Cardiac muscle cell (in vitro differentiated cells and primary cell): ENCODE results near the gene PPP1R12A. TPM values are rescaled to one million over a fixed set of nuclear protein-coding genes. Genes with fewer than 3 reads are reported as not detected.

Experiments
- DNase-seq, 2 donors: peaks; one replicate each; pipeline versions ENCODE4 v3.0.0 to v3.0.0-alpha.2; 2010 to 2017; ENCODE audit warnings: low read depth in 1 of 2, low spot score in 1 of 2
- H3K27ac ChIP-seq: fragments of 200-600 bp; sonication (generic); 2 replicates; pipeline ENCODE4 v1.5.1; 2016
- H3K27me3 ChIP-seq: fragments of 200-600 bp; sonication (generic); 2 replicates; pipeline ENCODE4 v1.6.0; 2016; ENCODE audit warnings: control low read depth
- H3K36me3 ChIP-seq: fragments of 200-600 bp; sonication (generic); 2 replicates; pipeline ENCODE4 v1.5.1; 2016; ENCODE audit warnings: control low read depth
- H3K4me1 ChIP-seq: fragments of 200-600 bp; sonication (generic); 2 replicates; pipeline ENCODE4 v1.8.1; 2017; ENCODE audit warnings: low read depth, mild to moderate bottlenecking, mixed run types
- H3K4me3 ChIP-seq: fragments of 200-600 bp; sonication (generic); 2 replicates; pipeline ENCODE4 v1.5.1; 2016; ENCODE audit warnings: mild to moderate bottlenecking
- H3K9me3 ChIP-seq: fragments of 200-600 bp; sonication (generic); 2 replicates; pipeline ENCODE4 v1.5.1; 2017; ENCODE audit warnings: low read depth, mild to moderate bottlenecking, control low read depth
- polyA plus RNA-seq: library from polyadenylated mRNA; unstranded; fragments of >200 nt; fragmentation: Nextera tagmentation; extraction: Ambion mirVana; gene quantifications from 2 replicates; pipeline ENCODE4 v1.2.1, GENCODE V29; 2016
- total RNA-seq: library from RNA; depleted of rRNA; stranded (reverse); fragments of >200 nt; gene quantifications from 2 replicates; pipeline ENCODE4 v1.2.3, GENCODE V29; 2016
- TF ChIP-seq, protein P1 (sequence below): IDR thresholded peaks from 2 replicates; pipeline ENCODE4 v1.5.1; 2012; ENCODE audit warnings: low read depth, mild to moderate bottlenecking, low read length

Gene PPP1R12A
- total and polyA plus RNA-seq, 2 experiments from 2014 or later: 194 to 208 TPM

DNA sequence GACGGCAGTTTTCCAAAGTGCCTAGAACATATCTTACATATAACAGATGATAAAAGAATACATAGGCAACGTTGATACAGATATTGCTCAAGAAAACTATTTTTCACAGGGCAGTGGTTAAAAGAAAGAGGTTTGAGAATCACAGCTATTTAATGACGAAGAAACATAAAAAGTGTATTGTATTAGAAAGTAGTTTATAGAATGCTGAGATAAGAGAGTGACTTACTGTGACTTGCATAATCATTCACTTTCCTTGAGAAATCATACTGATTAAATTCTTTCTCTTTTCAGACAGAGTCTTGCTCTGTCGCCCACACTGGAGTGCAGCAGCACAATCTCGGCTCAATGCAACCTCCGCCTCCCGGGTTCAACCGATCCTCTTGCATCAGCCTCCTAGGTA lies 57.7 kb downstream of the PPP1R12A start:
- no peaks in the 10 kb centered on the region for H3K27me3 ChIP-seq
- no peaks in the 10 kb centered on the region for H3K9me3 ChIP-seq
- peaks cover 7% of the 10 kb centered on the region for H3K36me3 ChIP-seq
- peak in 1 of 2 donors; percentile 69 for DNase-seq
- no peaks in the 10 kb centered on the region for H3K4me1 ChIP-seq
- no peak overlapping the region for H3K4me3 ChIP-seq
- H3K27ac ChIP-seq: no peak overlapping the region
- TF ChIP-seq, protein P1, sequence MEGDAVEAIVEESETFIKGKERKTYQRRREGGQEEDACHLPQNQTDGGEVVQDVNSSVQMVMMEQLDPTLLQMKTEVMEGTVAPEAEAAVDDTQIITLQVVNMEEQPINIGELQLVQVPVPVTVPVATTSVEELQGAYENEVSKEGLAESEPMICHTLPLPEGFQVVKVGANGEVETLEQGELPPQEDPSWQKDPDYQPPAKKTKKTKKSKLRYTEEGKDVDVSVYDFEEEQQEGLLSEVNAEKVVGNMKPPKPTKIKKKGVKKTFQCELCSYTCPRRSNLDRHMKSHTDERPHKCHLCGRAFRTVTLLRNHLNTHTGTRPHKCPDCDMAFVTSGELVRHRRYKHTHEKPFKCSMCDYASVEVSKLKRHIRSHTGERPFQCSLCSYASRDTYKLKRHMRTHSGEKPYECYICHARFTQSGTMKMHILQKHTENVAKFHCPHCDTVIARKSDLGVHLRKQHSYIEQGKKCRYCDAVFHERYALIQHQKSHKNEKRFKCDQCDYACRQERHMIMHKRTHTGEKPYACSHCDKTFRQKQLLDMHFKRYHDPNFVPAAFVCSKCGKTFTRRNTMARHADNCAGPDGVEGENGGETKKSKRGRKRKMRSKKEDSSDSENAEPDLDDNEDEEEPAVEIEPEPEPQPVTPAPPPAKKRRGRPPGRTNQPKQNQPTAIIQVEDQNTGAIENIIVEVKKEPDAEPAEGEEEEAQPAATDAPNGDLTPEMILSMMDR: no peak

DNA sequence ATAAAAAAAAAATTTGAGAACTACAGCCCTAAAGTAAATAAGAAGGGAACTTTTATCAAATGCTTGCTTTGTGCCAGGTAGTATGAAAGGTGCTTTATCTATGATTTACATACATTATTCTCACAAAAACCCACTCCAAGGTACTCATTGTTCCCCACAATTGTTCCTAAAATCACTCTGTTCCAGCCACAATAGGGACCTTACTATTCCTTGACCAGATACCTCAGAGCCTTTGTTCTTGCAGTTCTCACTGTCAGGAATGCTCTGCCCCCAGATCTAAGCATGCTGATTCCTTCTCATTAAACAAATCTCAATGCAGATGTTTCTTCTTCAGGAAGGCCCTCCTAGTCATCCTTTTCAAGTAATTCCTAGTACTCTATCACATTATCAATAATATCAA lies 60.2 kb downstream of the PPP1R12A start:
- no peak for DNase-seq
- H3K9me3 ChIP-seq: no peaks in the 10 kb centered on the region
- TF ChIP-seq, protein P1: no peak
- peaks cover 19% of the 10 kb centered on the region for H3K36me3 ChIP-seq
- no peaks in the 10 kb centered on the region for H3K27me3 ChIP-seq
- H3K27ac ChIP-seq: no peak overlapping the region
- no peak overlapping the region for H3K4me3 ChIP-seq
- no peaks in the 10 kb centered on the region for H3K4me1 ChIP-seq

DNA sequence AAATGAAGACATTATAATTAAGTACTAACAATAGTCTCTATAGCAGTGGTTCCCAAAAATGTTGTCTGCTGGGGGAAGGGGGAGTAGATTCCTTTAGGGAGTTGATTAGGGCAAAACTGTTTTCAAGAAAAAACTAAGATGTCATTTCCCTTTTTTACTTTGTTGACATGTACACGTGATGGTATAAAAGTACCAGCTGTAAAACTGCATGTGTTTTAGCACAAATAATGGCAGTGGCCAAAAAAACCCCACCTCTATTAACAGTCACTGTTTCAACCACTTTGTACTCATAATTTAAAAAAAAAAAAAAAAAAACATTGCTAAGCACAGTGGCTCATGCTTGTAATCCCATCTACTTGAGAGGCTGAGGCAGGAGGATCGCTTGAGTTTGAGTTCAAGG lies 61.7 kb downstream of the PPP1R12A start:
- no peaks in the 10 kb centered on the region for H3K9me3 ChIP-seq
- peaks cover 20% of the 10 kb centered on the region for H3K36me3 ChIP-seq
- no peaks in the 10 kb centered on the region for H3K27me3 ChIP-seq
- TF ChIP-seq, protein P1: no peak
- no peak overlapping the region for H3K27ac ChIP-seq
- no peaks in the 10 kb centered on the region for H3K4me1 ChIP-seq
- no peak for DNase-seq
- no peak overlapping the region for H3K4me3 ChIP-seq

DNA sequence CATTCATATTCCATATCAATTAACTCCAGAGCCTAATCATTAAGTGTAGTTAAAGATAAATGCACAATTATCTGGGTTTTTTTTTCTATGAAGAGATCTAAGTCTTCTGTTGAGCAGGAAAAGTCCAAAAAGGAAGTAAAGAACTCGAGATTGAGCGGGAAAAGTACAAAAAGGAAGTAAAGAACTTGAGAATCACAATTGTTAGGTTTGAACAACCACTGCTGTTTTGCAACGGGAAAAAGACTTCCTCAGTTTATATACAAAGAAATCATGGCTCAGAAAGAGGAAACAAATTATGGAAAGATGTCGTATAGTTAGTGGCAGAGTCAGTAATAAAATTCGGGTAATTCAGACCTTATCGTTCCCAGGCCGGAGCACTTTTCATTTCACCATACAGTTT lies 63.3 kb downstream of the PPP1R12A start:
- H3K9me3 ChIP-seq: no peaks in the 10 kb centered on the region
- no peaks in the 10 kb centered on the region for H3K4me1 ChIP-seq
- no peaks in the 10 kb centered on the region for H3K27me3 ChIP-seq
- DNase-seq: no peak
- no peak overlapping the region for H3K4me3 ChIP-seq
- TF ChIP-seq, protein P1: no peak
- H3K27ac ChIP-seq: no peak overlapping the region
- peaks cover 23% of the 10 kb centered on the region for H3K36me3 ChIP-seq

DNA sequence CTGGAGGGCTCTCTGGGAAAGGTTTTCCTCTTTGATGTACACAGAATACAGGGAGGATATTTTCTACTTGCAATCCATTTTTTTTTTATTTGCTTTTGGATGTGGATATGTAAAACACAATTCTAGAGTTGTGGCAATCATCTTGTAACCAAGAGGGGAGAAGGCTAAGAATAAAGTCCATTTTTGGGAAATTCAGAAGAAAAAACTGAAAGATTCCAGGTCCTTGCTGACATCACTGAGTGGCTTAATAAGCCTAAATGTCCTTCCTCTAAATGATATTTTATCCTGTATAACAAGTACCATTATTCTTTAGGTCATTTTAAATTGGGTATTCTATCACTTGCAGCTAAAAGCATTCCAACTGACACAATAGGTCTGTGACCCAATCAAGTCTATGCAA lies 64.0 kb downstream of the PPP1R12A start:
- H3K36me3 ChIP-seq: peaks cover 23% of the 10 kb centered on the region
- no peak overlapping the region for H3K4me3 ChIP-seq
- TF ChIP-seq, protein P1: no peak
- no peaks in the 10 kb centered on the region for H3K27me3 ChIP-seq
- H3K4me1 ChIP-seq: no peaks in the 10 kb centered on the region
- H3K9me3 ChIP-seq: no peaks in the 10 kb centered on the region
- DNase-seq: no peak
- no peak overlapping the region for H3K27ac ChIP-seq

DNA sequence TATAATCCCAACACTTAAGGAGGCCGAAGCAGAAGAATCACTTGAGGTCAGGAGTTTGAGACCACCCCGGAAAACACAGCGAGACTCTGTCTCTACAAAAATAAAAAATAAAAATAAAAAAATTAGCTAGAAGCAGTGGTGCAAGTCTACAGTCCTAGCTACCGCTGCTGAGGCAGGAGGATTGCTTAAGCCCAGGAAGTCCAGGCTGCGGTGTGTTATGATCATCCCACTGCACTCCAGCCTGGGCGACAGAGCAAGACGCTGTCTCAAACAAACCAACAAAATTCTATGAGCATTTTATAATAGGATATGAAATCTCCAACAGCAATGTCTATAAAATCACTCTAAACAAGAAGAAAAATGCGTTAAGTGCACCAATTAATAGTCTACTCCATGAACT lies 75.3 kb downstream of the PPP1R12A start:
- TF ChIP-seq, protein P1: no peak
- no peaks in the 10 kb centered on the region for H3K36me3 ChIP-seq

More for the DNA sequence above, 75.3 kb downstream of the PPP1R12A start:
- H3K27me3 ChIP-seq: no peaks in the 10 kb centered on the region
- DNase-seq: no peak
- H3K4me3 ChIP-seq: no peak overlapping the region
- H3K4me1 ChIP-seq: no peaks in the 10 kb centered on the region
- no peaks in the 10 kb centered on the region for H3K9me3 ChIP-seq
- no peak overlapping the region for H3K27ac ChIP-seq
